HG03108 (cell line): ENCODE data around the gene TAMALIN.

Experiments
- ATAC-seq: cut with Tn5 transposase; IDR thresholded peaks from one replicate; pipeline ENCODE4 v1.9.1; 2021; ENCODE audit warnings: moderate library complexity; ENCODE audit not compliant: unreplicated experiment

TAMALIN gene

GRCh38 chr12:52053536-52054209, 46.9 kb downstream of the TAMALIN start:
- ATAC-seq = no peak

- ATAC-seq = no peak
These were observed 47.6 kb downstream of the TAMALIN start for GRCh38 chr12:52054231-52054832.

GRCh38 chr12:52054833-52055730, 48.3 kb downstream of the TAMALIN start:
- ATAC-seq = no peak

GRCh38 chr12:52055731-52056711, 49.3 kb downstream of the TAMALIN start:
- no peak for ATAC-seq

- no peak for ATAC-seq
These were observed 50.3 kb downstream of the TAMALIN start for GRCh38 chr12:52056801-52057637.

GRCh38 chr12:52057638-52058576, 51.2 kb downstream of the TAMALIN start:
- no peak for ATAC-seq

GRCh38 chr12:52058631-52059361, 52.0 kb downstream of the TAMALIN start:
- no peak for ATAC-seq

- ATAC-seq = no peak
These were observed 53.1 kb downstream of the TAMALIN start for GRCh38 chr12:52059582-52060497.

GRCh38 chr12:52060498-52061177, 53.9 kb downstream of the TAMALIN start:
- no peak for ATAC-seq

- no peak for ATAC-seq
These were observed 54.9 kb downstream of the TAMALIN start for GRCh38 chr12:52061470-52062166.

- no peak for ATAC-seq
These were observed 55.7 kb downstream of the TAMALIN start for GRCh38 chr12:52062167-52063081.

GRCh38 chr12:52063082-52063924, 56.6 kb downstream of the TAMALIN start:
- ATAC-seq = no peak

GRCh38 chr12:52063981-52064649, 57.4 kb downstream of the TAMALIN start:
- no peak for ATAC-seq
